K562 (cell line): ENCODE data around the gene IL12B.
"Not testable (repeated sequence)": the region's sequence is repeated elsewhere in the genome, so short reads cannot be mapped to it uniquely, and the experiment has no call there.

ENCODE experiments used
- EP300 ChIP-seq: IDR thresholded peaks from 2 replicates; pipeline ENCODE4 v1.6.1; 2012; ENCODE audit warnings: low read length, improper control_type of control experiment
- IRF2 ChIP-seq: sonication (generic); formaldehyde crosslinking; IDR thresholded peaks from 2 replicates; pipeline ENCODE4 v1.8.1; 2022; ENCODE audit warnings: mild to moderate bottlenecking, missing genetic modification reagents
- RCOR1 ChIP-seq, 2 experiments: IDR thresholded peaks; 2 replicates each; pipeline ENCODE4 v1.6.1; 2012; ENCODE audit warnings: low read depth in 2 of 2, low read length in 2 of 2, borderline replicate concordance in 1 of 2, improper control_type of control experiment in 1 of 2
- TBP ChIP-seq: optimal IDR thresholded peaks from 2 replicates; pipeline ENCODE3; 2011; ENCODE audit warnings: low read depth, low read length, improper control_type of control experiment
- TF ChIP-seq, protein P1 (sequence below), 3 experiments: IDR thresholded peaks in 2 of 3; conservative IDR thresholded peaks in 1 of 3; 2 replicates each; pipeline ENCODE4 v1.5.1; 2011 to 2012; ENCODE audit warnings: low read length in 3 of 3, mild to moderate bottlenecking in 3 of 3, control low read depth in 2 of 3, improper control_type of control experiment in 1 of 3, inconsistent platforms in 1 of 3, low read depth in 1 of 3, mixed read lengths in 1 of 3, moderate library complexity in 1 of 3; ENCODE audit not compliant: insufficient read depth in 2 of 3

DNA sequence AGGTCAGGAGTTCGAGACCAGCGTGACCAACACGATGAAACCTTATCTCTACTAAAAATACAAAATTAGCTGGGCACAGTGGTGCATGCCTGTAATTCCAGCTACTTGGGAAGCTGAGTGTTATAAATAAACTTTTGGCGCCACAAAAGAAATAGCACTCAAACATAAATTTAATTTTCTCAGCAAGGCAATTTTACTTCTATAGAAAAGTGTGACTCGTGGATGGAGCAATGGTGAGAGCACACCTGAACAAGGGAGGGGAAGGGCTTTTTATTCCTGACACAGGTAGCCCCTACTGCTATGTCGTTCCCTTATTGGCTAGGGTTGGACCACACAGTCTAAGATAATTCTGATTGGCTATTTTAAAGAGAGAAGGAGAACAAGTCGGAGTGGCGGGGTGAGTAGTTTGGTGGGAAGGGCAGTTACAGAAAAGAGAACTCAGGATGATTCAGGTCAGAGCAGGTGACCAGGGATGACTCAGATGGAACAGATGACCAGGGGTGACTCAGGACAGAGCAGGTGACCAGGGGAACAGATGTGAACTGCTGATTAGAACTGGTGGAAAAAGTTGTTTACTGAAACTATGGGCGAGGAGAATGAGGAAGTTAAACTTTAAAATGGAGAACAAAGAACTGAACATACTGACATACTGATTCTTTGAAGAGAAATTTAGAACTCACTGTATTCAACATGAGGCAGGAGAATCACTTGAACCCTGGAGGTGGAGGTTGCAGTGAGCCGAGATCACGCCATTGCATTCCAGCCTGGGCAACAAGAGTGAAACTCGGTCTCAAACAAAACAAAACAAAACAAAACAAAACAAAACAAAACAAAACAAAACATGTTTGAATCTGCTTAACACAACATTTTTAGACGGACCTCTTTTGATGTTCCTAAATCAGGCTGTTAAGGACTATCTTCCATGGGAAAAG is 28.1 kb downstream of the IL12B start:
- TF ChIP-seq TBP; RCOR1 (IDR thresholded peaks at IDR 0.05; ENCODE audit: borderline replicate concordance in 1 of 2, low read depth in 2 of 2, low read length in 2 of 2); IRF2 (CRISPR knock-in tag): not testable (repeated sequence)
- TF ChIP-seq, protein P1, sequence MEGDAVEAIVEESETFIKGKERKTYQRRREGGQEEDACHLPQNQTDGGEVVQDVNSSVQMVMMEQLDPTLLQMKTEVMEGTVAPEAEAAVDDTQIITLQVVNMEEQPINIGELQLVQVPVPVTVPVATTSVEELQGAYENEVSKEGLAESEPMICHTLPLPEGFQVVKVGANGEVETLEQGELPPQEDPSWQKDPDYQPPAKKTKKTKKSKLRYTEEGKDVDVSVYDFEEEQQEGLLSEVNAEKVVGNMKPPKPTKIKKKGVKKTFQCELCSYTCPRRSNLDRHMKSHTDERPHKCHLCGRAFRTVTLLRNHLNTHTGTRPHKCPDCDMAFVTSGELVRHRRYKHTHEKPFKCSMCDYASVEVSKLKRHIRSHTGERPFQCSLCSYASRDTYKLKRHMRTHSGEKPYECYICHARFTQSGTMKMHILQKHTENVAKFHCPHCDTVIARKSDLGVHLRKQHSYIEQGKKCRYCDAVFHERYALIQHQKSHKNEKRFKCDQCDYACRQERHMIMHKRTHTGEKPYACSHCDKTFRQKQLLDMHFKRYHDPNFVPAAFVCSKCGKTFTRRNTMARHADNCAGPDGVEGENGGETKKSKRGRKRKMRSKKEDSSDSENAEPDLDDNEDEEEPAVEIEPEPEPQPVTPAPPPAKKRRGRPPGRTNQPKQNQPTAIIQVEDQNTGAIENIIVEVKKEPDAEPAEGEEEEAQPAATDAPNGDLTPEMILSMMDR (IDR thresholded peaks at IDR 0.05 in 2 of 3, conservative IDR thresholded peaks at IDR 0.05 in 1 of 3; ENCODE audit: insufficient read depth in 2 of 3, low read depth in 1 of 3, low read length in 3 of 3) = not testable (repeated sequence)
- TF ChIP-seq EP300 = peak; percentile 85
